Measurements from ENCODE around the gene DUSP19. TPM values are rescaled to one million over a fixed set of nuclear protein-coding genes. Genes with fewer than 3 reads are reported as not detected.
"Not testable (repeated sequence)": the region's sequence is repeated elsewhere in the genome, so short reads cannot be mapped to it uniquely, and the experiment has no call there.

Gene DUSP19
- total RNA-seq, 1 experiment from 2014 or later = 1.8 TPM

DNA sequence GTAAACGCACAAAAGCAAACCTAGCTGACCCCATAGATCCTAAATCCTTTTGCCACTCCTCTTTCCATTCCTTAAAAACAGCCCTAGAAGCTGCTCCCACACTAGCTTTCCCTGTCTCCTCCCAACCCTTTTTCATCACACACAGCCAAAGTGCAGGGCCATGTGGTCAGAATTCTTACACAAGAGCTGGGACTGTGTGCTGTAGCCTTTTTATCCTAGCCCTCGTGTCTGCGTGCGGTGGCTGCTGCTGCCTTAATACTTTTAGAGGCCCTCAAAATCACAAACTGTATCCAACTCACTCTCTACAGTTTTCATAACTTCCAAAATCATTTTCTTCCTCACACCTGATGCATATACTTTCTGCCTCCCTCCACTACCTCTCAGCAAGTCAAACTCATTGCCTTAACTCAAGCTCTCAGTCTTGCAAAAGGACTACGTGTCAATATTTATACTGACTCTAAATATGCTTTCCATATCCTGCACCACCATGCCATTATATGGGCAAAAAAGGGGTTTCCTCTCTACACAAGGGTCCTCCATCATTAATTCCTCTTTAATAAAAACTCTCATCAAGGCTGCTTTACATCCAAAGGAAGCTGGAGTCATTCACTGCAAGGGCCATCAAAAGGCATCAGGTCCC is 30.9 kb upstream of the DUSP19 start:
- not testable (repeated sequence) for H2BK12ac ChIP-seq (ENCODE audit: insufficient read length, low read depth, low read length); H4K8ac ChIP-seq (replicated peaks; ENCODE audit: insufficient read length, low read depth, low read length); H3K79me1 ChIP-seq (ENCODE audit: insufficient read depth, low read depth, low read length, poor library complexity, severe bottlenecking); H3T11ph ChIP-seq (ENCODE audit: low read length); H3K14ac ChIP-seq (ENCODE audit: insufficient read depth, low read length); H3K4me2 ChIP-seq (ENCODE audit: insufficient read depth, insufficient read length, low read length); H3K4me1 ChIP-seq (ENCODE audit: insufficient read depth, low read length); H3K27me3 ChIP-seq (ENCODE audit: insufficient read depth, low read length); H3K9ac ChIP-seq (ENCODE audit: extremely low read depth, insufficient read length, low read length); H2AK5ac ChIP-seq (ENCODE audit: insufficient read length, low read length); H3K27ac Mint-ChIP-seq; H2AFZ ChIP-seq (ENCODE audit: low read length); H3K79me2 ChIP-seq (ENCODE audit: insufficient read depth, low read length); H3K4me1 Mint-ChIP-seq; H2BK120ac ChIP-seq (ENCODE audit: low read depth, low read length, poor library complexity, severe bottlenecking); H2BK20ac ChIP-seq (ENCODE audit: low read depth, low read length, poor library complexity, severe bottlenecking); H3K56ac ChIP-seq (ENCODE audit: insufficient read length, low read depth, low read length); H3K9me3 ChIP-seq (ENCODE audit: control insufficient read depth, low read depth, low read length); H4K20me1 ChIP-seq (ENCODE audit: control insufficient read depth, insufficient read depth, insufficient read length); H3K23me2 ChIP-seq (ENCODE audit: insufficient read length, low read depth, low read length, poor library complexity, severe bottlenecking); H3K4me3 Mint-ChIP-seq; H3K27ac ChIP-seq (ENCODE audit: insufficient read length, low read depth, low read length); H4K5ac ChIP-seq (ENCODE audit: insufficient read length, low read depth, low read length); H3K27me3 Mint-ChIP-seq (ENCODE audit: low read depth); H2BK5ac ChIP-seq (ENCODE audit: insufficient read length, low read length); DNase-seq; H4K91ac ChIP-seq (ENCODE audit: insufficient read length, low read depth, low read length); H3K18ac ChIP-seq (ENCODE audit: insufficient read length, low read depth, low read length); H2BK15ac ChIP-seq (ENCODE audit: low read depth, low read length); H3K23ac ChIP-seq (ENCODE audit: insufficient read length, low read depth, low read length); H3K4ac ChIP-seq (ENCODE audit: low read depth, low read length)
- Mint-ChIP-seq H3K36me3 (ENCODE audit: insufficient read depth in 1 of 3, low read depth in 3 of 3) (peaks cover 7 to 20% (median 11%) of the 10 kb centered on the region in 3 experiments), H3K9me3 (peaks cover 20 to 24% of the 10 kb centered on the region in 2 experiments)
- WGBS (ENCODE audit: extremely low coverage, insufficient read length, low lambda C conversion rate) = no CpG with 5 or more reads among the region's 5 CpGs
